Large intestine (tissue), 3 donors: Measurements from ENCODE around the gene NPTX1. TPM values are rescaled to one million over a fixed set of nuclear protein-coding genes. Genes with fewer than 3 reads are reported as not detected.

Experiments
- DNase-seq, 2 donors: peaks; one replicate each; pipeline versions ENCODE4 v3.0.0 to v3.0.0-alpha.2; 2013
- H3K27ac ChIP-seq: one replicate; pipeline ENCODE4 v1.5.1; 2013; ENCODE audit warnings: low read length
- H3K27me3 ChIP-seq: 2 replicates; pipeline ENCODE4 v1.6.1; 2013; ENCODE audit warnings: low read length; ENCODE audit not compliant: control insufficient read depth, insufficient read depth
- H3K36me3 ChIP-seq: 2 replicates; pipeline ENCODE4 v1.6.1; 2013; ENCODE audit warnings: low read length; ENCODE audit not compliant: control insufficient read depth, insufficient read depth
- H3K4me1 ChIP-seq: one replicate; pipeline ENCODE4 v1.6.1; 2013; ENCODE audit warnings: low read length; ENCODE audit not compliant: control insufficient read depth, insufficient read depth
- H3K4me3 ChIP-seq: one replicate; pipeline ENCODE4 v1.5.1; 2013; ENCODE audit warnings: low read length
- H3K9me3 ChIP-seq: one replicate; pipeline ENCODE4 v1.6.1; 2013; ENCODE audit warnings: mild to moderate bottlenecking, low read depth, low read length, moderate library complexity; ENCODE audit not compliant: control insufficient read depth
- WGBS: methylation state at CpG from one replicate; pipeline ENCODE4 v1.1.5; 2013; ENCODE audit warnings: low lambda C conversion rate; ENCODE audit not compliant: insufficient coverage; 5-methylcytosine and 5-hydroxymethylcytosine counted together
- polyA plus RNA-seq: library from polyadenylated mRNA; unstranded; fragments of 120-200 nt; gene quantifications from one replicate; pipeline ENCODE4 v1.2.1, GENCODE V29; 2013

Gene NPTX1
- polyA plus RNA-seq, 1 donor = 1.3 TPM

DNA sequence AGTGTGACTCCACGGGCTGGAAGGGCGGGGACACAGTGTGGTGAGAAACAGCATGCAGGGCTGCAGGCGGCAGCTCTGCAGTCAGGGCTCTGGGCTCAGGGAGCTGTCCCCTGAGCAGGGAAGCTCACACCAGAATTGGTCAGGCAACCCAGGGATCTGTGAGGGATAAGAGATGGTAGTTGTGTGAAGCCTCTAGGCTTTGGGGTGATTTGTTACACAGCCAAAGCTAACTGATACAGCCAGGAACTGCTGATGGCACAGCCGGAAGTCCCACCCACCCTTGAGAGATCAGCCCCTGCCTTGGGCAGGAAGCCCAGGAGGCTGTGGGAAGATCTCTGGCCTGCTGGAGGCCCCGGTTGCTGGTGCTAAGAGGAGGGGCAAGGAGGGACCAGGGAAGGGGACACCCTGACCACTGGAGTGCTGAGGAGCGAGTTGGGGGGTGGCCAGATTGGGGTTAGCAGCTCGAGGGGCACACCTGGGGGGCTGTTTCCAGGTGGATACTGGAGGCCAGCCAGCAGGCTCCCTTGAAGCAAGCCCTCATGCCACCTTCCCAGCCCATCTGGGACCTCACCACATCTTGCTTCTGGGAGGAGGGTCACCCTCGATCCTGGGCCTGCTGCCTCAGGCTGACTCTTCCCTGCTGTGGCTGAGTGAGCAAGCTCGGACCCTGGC lies 25.2 kb downstream of the NPTX1 start:
- Histone ChIP-seq H3K4me1 (peaks cover 8% of the 10 kb centered on the region), H3K27ac (no peak overlapping the region), H3K9me3 (no peaks in the 10 kb centered on the region), H3K27me3 (no peaks in the 10 kb centered on the region), H3K36me3 (no peaks in the 10 kb centered on the region), H3K4me3 (no peak overlapping the region)
- DNase-seq = no peak
- no CpG with 5 or more reads among the region's 9 CpGs for WGBS

DNA sequence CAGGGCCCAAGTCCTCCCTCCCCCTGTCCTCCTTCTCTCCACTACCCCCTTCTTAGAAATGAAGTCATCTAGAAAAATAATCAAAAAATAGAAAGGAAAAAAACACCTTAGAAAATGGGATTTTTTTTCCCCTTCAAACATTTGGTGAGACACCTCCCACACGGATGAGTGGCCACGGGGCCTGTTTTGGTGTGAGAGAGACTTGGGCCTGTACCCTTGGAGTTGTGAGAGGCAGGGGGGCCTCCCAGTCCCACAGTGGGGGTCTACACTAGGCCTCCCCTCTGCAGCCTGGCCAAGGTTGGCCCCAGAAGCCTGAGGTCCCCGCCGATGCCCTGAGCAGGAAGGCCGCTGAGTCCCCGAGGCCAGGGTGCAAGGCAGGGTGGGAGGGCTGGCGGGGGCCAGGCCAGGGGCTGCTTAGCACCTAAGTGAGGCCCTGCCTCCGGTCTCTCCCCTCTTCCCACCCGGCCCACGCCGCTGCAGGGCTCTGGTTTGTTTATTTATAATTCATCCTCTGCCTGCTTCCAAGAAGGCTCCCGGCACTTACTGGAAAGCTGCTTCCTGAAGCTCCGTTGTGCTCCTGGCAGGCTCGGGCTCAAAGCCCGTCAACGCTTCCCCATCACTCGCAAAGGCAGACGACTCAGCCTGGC lies 26.4 kb downstream of the NPTX1 start:
- Histone ChIP-seq H3K9me3 (no peaks in the 10 kb centered on the region), H3K4me1 (peaks cover 4% of the 10 kb centered on the region), H3K36me3 (no peaks in the 10 kb centered on the region), H3K27me3 (no peaks in the 10 kb centered on the region), H3K4me3 (no peak overlapping the region), H3K27ac (no peak overlapping the region)
- DNase-seq = peak in 1 of 2 donors; percentile 17
- WGBS = no CpG with 5 or more reads among the region's 18 CpGs

DNA sequence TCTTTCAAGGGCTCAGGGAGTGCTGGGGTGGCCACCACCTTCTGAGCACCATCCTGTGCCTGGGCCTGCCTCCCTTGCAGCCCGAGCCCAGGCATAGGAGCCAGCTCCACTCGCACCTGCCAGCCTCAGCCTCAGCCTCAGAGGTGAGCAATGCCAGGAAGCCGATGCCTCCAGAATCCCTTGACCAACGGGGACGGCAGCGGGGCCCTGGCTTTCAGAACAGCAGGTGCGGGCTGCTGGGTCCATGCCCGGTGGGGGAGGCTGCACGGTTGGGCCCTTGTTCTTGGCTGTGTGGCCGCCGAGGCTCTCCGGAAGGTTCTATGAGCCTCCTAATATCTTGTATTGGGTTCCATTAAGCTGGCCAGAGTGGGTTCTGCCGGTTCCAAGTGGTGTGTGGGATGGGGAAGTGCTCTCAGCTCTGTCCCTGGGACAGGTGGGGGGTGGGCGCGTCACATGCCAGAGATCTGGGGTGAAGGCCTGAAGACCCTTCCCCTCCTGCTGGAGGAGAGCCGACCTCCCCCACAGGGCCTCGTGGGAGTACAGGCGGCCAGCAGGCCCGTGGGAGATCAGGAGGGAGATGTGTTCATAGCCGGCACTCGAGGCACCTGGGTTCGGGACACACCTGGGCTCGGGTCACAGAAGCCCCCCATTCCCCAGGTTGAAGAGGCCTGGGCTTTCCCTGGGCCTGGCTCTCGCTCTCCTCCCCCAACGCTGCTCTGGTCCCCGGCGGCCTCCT lies 27.0 kb downstream of the NPTX1 start:
- no CpG with 5 or more reads among the region's 27 CpGs for WGBS

DNA sequence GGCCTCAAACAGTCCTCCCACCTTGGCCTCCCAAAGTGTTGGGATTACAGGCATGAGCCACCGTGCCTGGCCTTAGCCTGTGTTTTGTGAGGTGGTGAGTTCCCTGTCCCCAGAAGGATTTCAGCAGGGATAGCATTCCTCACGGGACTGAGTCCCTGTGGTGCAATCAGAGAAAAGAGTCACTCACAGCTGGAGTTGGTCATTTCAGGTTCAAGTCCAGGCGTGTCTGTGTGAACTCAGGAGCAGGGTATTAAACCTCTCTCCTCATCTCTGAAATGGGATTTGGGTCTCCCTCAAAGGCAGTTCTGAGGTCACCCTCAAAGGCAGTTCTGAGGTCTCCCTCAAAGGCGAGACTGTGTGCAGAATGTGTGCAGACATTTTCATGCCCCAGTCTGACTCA lies 28.6 kb downstream of the NPTX1 start:
- Histone ChIP-seq H3K27ac (no peak overlapping the region), H3K27me3 (no peaks in the 10 kb centered on the region), H3K9me3 (no peaks in the 10 kb centered on the region), H3K4me1 (no peaks in the 10 kb centered on the region), H3K4me3 (no peak overlapping the region), H3K36me3 (no peaks in the 10 kb centered on the region)
- no peak for DNase-seq
- WGBS = no CpG with 5 or more reads among the region's 4 CpGs

More for the DNA sequence above, 27.0 kb downstream of the NPTX1 start:
- H3K27ac ChIP-seq = no peak overlapping the region
- no peak for DNase-seq
- H3K9me3 ChIP-seq = no peaks in the 10 kb centered on the region
- no peaks in the 10 kb centered on the region for H3K27me3 ChIP-seq
- no peaks in the 10 kb centered on the region for H3K36me3 ChIP-seq
- H3K4me3 ChIP-seq = no peak overlapping the region
- peaks cover 4% of the 10 kb centered on the region for H3K4me1 ChIP-seq

DNA sequence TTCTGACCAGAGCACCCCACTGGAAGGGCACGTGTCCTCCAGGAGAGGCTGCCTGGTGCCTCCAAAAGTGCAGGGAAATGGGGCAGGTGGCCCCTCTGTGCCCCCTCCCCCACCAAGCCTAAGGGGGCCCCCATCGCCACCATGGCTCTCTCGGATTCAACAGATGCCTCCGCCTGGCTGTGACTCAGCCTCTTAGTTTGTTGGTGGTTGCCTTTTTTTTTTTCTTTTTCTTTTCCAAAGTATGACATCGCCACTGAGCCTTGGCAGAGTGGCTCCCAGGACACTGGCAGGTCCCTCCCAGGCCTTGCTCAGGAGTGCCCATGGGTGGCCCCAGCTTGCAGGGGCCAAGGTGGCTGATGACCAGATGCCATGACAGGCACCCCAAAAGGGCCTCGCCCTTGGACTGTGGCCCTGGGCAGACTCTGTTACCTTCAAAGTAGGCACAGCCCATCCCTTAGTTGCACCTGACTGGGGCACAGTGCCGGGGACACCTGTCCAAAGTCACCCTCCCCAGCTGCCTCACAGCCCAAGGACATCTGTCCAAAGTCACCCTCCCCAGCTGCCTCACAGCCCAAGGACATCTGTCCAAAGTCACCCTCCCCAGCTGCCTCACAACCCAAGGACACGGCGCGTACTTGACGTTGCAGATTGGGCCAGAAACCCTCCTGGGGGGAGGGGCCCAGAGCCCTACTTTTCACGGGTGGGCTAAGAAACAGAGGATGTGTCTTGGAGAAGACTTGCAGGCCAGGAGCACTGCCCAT lies 29.6 kb downstream of the NPTX1 start:
- 50% methylated on average over 1 of the region's 12 CpGs for WGBS
- Histone ChIP-seq H3K36me3 (no peaks in the 10 kb centered on the region), H3K27me3 (no peaks in the 10 kb centered on the region), H3K27ac (no peak overlapping the region), H3K9me3 (no peaks in the 10 kb centered on the region), H3K4me1 (no peaks in the 10 kb centered on the region), H3K4me3 (no peak overlapping the region)
- no peak for DNase-seq

DNA sequence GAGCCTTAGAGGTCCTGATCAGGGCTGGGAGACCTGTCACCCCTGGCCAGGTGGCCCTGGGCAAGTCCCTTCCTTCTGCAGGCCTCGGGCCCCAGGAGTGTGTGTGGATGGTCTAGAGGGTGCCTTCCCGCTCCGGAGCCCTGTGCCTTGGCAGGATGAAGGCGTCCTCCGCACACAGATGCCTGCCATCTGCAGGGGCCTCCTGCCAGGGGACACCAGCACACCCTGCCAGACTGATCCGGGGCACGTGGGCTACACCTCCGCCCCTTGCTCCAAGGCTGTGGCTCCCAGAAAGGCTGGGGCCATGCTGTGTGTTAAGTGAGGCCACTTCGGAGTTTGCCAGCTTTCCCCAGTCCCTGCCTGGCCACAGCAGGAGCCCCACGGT lies 30.7 kb downstream of the NPTX1 start:
- no peak overlapping the region for H3K4me3 ChIP-seq
- H3K27ac ChIP-seq = no peak overlapping the region
- no peak for DNase-seq
- no peaks in the 10 kb centered on the region for H3K27me3 ChIP-seq
- no peaks in the 10 kb centered on the region for H3K9me3 ChIP-seq
- whole genome bisulfite sequencing = no CpG with 5 or more reads among the region's 10 CpGs
- H3K4me1 ChIP-seq = no peaks in the 10 kb centered on the region
- H3K36me3 ChIP-seq = no peaks in the 10 kb centered on the region

DNA sequence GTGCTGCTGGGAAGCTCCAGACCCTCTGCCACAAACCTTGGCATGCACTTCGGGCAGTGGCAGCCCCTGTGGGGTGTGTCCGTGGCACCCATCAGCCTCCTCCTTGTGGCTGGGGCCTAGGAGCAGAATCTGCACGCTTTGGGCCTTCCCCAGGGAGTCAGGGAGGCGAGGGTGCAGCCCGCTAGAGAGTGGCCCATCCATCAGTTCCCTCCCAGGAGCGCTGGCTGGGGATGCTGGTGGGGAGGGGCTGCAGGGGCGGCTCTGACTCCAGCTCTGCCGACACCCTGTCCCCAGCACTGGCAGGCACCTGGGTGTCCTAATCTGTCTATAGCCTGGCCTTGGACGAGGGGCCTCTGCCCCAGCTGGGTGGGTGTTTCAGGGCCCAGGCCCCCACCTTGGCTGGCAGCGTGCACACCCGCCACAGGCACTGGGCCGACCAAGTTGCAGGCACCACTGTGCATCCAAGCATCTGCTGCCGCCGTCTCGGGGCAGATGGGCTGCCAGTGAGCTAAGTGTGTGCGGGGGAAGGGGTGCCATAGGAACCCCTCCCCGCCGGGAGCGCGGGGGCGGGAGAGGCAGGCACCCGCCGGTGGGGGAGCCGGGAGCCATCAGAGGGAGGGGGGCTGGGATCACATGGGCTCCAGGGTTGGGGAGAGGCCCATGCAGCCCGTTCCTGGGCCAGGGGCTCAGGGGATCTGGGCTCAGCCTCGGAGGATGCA lies 31.2 kb downstream of the NPTX1 start:
- Histone ChIP-seq H3K36me3 (no peaks in the 10 kb centered on the region), H3K4me1 (no peaks in the 10 kb centered on the region), H3K4me3 (no peak overlapping the region), H3K9me3 (no peaks in the 10 kb centered on the region), H3K27ac (no peak overlapping the region), H3K27me3 (no peaks in the 10 kb centered on the region)
- DNase-seq = no peak
- no CpG with 5 or more reads among the region's 26 CpGs for WGBS

DNA sequence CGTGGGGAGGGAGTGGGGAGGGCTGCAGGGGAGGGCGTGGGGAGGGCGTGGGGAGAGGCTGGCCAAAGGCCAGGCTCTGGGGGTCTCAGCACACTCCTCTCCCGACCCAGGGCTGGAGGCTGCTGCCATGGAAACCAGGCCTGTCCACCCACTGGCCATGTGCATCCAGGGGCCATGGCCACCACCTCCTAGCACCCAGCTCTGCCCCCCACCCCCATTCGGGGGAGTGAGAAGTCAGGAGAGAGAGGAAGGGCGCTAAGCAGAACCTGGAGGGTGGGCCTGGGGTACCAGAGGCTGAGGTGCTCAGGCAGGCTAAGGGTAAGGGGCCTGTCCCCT lies 31.8 kb downstream of the NPTX1 start:
- H3K27me3 ChIP-seq = no peaks in the 10 kb centered on the region
- DNase-seq = no peak
- no peaks in the 10 kb centered on the region for H3K9me3 ChIP-seq
- H3K36me3 ChIP-seq = no peaks in the 10 kb centered on the region
- H3K27ac ChIP-seq = no peak overlapping the region
- no peaks in the 10 kb centered on the region for H3K4me1 ChIP-seq
- H3K4me3 ChIP-seq = no peak overlapping the region
- WGBS = no CpG with 5 or more reads among the region's 6 CpGs

DNA sequence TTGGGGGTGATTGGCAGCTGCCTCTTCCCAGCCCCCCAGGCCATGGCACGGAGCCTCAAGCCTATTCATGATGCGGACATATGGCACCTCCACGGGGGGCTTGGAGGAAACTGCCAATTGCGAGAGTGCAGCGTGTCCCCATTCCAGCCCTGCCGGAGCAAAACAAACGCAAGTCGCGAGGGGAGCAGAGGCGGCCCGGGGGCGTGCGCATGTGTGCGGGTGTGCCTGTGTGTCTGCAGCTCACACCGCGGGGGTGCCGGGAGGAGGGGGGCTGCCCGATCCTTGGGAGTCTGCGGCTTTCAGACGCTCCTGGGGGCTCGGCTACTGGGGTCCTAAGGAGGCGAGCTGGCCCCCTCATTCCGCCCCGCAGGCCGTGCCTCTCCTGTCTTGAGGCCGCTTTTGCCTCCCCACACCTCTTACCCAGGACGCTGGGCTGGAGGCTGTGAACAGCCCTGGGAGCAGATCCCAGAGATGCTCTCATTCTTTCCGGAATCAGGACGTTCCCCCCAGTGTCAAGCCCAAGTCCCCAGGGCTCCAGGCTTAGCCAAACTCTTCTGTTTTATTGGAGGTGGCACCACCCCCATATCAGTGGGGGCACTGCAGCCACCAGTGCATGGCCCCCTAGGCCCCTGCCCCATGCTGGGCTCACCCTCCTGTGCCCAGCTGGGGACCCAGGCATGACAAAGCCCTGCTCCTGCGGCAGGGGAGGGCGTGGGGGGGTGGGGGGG lies 32.3 kb downstream of the NPTX1 start:
- Histone ChIP-seq H3K27me3 (no peaks in the 10 kb centered on the region), H3K36me3 (no peaks in the 10 kb centered on the region), H3K4me1 (no peaks in the 10 kb centered on the region), H3K9me3 (no peaks in the 10 kb centered on the region), H3K27ac (no peak overlapping the region), H3K4me3 (no peak overlapping the region)
- no CpG with 5 or more reads among the region's 31 CpGs for WGBS
- DNase-seq = no peak
